AG09319 (cell line): Measurements from ENCODE around the gene RAB3IL1.

ENCODE experiments used
- DNase-seq: peaks from one replicate; pipeline ENCODE4 v3.0.0-alpha.2; 2010; ENCODE audit warnings: low read depth; ENCODE audit errors: extremely low read depth
- TF ChIP-seq, protein P1 (sequence below): IDR thresholded peaks from 2 replicates; pipeline ENCODE4 v1.5.1; 2011; ENCODE audit warnings: low read depth, mild to moderate bottlenecking, inconsistent platforms, low read length, moderate library complexity

Gene RAB3IL1

GRCh38 chr11:61905067-61905696, 12.2 kb downstream of the RAB3IL1 start:
- TF ChIP-seq, protein P1, sequence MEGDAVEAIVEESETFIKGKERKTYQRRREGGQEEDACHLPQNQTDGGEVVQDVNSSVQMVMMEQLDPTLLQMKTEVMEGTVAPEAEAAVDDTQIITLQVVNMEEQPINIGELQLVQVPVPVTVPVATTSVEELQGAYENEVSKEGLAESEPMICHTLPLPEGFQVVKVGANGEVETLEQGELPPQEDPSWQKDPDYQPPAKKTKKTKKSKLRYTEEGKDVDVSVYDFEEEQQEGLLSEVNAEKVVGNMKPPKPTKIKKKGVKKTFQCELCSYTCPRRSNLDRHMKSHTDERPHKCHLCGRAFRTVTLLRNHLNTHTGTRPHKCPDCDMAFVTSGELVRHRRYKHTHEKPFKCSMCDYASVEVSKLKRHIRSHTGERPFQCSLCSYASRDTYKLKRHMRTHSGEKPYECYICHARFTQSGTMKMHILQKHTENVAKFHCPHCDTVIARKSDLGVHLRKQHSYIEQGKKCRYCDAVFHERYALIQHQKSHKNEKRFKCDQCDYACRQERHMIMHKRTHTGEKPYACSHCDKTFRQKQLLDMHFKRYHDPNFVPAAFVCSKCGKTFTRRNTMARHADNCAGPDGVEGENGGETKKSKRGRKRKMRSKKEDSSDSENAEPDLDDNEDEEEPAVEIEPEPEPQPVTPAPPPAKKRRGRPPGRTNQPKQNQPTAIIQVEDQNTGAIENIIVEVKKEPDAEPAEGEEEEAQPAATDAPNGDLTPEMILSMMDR: no peak
- no peak for DNase-seq

DNA sequence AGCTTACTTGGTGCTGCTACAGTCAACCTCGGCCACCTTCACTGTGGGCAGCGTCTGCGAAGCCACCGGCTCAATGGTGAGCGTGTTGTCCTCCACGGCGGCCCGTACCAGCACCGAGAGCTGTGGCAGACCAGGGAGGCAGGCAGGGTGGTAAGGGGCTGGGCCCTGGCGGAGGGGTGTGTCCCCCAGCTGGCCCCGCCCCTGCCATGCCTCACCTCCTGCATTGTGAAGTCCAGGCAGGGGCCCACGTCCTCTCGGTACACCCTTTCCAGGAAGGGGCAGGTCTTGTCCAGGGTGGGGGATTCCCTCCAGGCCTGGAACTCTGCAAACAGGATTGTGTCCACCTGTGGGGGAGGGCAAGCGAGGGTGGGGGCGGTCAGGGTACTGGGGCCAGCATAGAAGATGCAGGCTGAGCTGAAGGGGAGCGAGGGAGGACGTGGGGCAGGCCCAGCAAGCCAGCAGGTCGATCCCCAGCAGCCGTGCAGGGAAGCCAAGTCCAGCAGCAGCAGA, 12.8 kb downstream of the RAB3IL1 start:
- no peak for DNase-seq
- TF ChIP-seq, protein P1: no peak

DNA sequence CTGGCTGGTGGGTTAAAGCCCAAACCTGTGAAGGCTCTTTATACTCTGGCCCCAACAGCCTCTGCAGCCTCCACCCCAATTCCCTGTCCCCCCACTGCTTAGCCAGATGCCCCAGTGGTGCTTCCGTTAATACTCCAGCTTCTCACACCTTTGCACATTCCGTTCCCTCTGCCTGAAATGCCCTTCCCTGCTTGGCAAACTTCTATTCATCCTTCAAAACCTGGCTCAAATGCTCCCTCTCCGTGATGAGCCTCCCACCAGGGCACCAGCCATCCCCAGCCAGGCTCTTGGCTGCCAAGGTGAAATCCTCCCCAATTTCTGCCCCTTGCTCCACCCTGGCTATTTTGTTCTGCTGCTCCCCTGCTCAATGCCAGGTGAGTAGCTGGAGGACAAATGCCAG, 13.5 kb downstream of the RAB3IL1 start:
- TF ChIP-seq, protein P1: no peak
- DNase-seq: no peak

DNA sequence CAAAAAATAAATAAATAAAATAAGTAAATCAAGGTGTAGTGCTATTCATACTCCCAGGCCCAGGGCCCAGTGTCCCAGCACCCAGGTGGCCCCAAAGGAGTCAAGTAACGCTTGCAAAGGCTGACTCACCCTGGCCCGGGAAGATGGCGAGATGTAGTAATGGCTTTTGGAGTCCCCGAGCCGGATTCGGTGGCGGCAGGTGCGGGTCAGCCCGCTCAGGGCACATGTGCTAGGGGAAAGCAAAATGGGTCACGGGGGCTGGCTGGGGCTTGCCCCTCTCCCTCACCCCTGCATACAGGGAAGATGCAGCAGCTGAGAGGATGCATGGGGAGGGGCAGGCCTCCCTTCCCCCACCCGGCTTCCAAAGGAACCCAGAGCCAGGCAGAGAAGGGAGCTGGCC, 15.1 kb downstream of the RAB3IL1 start:
- no peak for DNase-seq
- TF ChIP-seq, protein P1: no peak

DNA sequence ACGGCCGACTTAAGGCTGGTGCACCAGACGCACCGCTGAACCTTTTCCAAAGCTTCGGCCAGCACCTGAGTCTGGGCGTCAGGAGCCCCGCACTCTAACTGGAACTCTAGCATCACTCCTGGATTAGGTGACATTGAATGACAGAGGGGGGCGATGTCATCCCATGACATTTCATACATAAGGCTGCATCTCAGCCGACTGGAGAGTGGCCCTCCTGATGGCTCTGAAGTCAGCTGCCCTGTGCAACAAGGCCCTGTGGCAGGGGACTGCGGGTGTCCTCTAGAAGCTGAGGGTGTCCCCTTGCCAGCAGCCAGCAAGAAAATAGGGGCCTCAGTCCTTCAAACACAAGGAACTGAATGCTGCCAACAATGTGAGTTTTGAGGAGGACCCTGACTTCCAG, 16.0 kb downstream of the RAB3IL1 start:
- TF ChIP-seq, protein P1: no peak
- DNase-seq: no peak

DNA sequence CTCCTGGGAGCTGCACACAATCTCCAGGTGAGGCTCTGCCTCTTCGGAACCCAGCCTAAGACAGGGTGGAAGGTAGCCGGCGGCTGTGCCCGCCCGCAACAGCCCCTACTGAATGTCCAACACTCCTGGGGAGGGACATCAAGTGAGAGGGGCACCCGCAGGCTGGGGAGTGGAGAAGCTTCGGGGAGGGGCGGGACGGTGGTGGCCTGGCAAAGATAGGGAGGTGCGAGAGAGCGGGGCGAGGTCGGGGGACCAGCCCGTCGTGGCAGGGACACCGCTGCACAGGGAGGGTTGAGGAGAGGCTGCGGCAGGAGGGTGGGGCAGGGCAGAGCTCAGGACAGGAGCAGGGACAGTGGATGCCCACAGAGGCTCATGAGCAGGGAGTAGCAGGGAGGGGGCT, 17.1 kb downstream of the RAB3IL1 start:
- TF ChIP-seq, protein P1: no peak
- no peak for DNase-seq

DNA sequence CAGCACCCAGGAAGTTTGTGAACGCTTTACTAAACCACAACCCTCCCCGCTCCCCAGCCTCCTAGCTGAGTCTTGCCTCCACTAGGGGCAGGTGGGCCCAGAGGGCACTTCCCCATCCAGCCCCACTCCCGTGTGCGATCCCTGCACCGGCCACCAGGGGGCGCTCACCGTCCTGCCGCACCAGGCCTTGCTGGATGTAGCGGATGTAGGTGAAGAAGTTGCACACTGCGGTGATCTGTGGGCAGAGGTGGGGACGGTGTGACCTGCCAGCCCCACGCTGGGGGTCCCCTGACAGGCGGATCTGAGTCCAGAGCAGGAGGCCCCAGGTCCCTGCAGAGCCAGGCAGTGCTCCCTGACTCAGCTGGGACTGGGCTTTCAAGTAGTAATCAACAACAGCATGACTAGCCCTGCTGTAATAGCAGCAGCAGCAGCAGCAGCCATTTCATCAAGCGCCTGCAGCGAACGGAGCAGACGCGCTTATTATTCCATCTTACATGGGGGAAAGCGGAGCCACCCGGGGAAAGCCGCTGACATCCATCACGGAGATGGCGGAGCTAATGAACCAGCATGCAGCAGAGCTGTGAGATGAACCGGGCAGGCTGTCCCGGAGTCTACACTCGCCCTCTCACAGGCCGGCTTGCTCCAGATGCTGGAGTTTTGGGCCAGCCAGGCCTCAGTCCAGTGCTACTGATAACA, 18.1 kb downstream of the RAB3IL1 start:
- TF ChIP-seq, protein P1: no peak; the same call in none of the 2 replicates
- DNase-seq: no peak
